GM21423 (cell line): ENCODE measurements around the gene ZNF593OS.

ENCODE experiments used
- ATAC-seq: cut with Tn5 transposase; IDR thresholded peaks from one replicate; pipeline ENCODE4 v1.9.1; 2021; ENCODE audit warnings: mild to moderate bottlenecking, moderate library complexity; ENCODE audit not compliant: unreplicated experiment

The ZNF593OS gene

GRCh38 chr1:26171084-26172072 lies at the start of gene ZNF593OS:
Gene ZNF593OS, minus strand, starts transcription at chr1:26171832. Its CDS starts 171 bp downstream, at chr1:26171661.
- ATAC-seq, result no peak

GRCh38 chr1:26221094-26221493 lies 49.5 kb upstream of the ZNF593OS start:
- no peak for ATAC-seq

- no peak for ATAC-seq
Observed at GRCh38 chr1:26220199-26220912, 48.7 kb upstream of the ZNF593OS start.

GRCh38 chr1:26218906-26219494 lies 47.4 kb upstream of the ZNF593OS start:
- ATAC-seq, result no peak

- no peak for ATAC-seq
Observed at GRCh38 chr1:26215246-26215645, 43.6 kb upstream of the ZNF593OS start.

- ATAC-seq, result no peak
Observed at GRCh38 chr1:26213335-26213905, 41.8 kb upstream of the ZNF593OS start.

GRCh38 chr1:26212726-26213125 lies 41.1 kb upstream of the ZNF593OS start:
- ATAC-seq, result no peak

GRCh38 chr1:26210147-26210870 lies 38.7 kb upstream of the ZNF593OS start:
- ATAC-seq, result no peak

GRCh38 chr1:26203642-26204318 lies 32.1 kb upstream of the ZNF593OS start:
- no peak for ATAC-seq

- ATAC-seq, result no peak
Observed at GRCh38 chr1:26200413-26200812, 28.8 kb upstream of the ZNF593OS start.

GRCh38 chr1:26197813-26198212 lies 26.2 kb upstream of the ZNF593OS start:
- no peak for ATAC-seq

GRCh38 chr1:26197301-26197700 lies 25.7 kb upstream of the ZNF593OS start:
- no peak for ATAC-seq

GRCh38 chr1:26195805-26196204 lies 24.2 kb upstream of the ZNF593OS start:
- ATAC-seq, result no peak

GRCh38 chr1:26191739-26192138 lies 20.1 kb upstream of the ZNF593OS start:
- no peak for ATAC-seq

- ATAC-seq, result no peak
Observed at GRCh38 chr1:26190373-26190987, 18.8 kb upstream of the ZNF593OS start, which contains the start of gene CATSPER4. Gene CATSPER4, plus strand, starts transcription at chr1:26190602. Its CDS starts 26 bp downstream, at chr1:26190628.

GRCh38 chr1:26189751-26190275 lies 18.2 kb upstream of the ZNF593OS start:
- no peak for ATAC-seq

GRCh38 chr1:26189331-26189730 lies 17.7 kb upstream of the ZNF593OS start:
- no peak for ATAC-seq

- no peak for ATAC-seq
Observed at GRCh38 chr1:26188477-26188876, 16.8 kb upstream of the ZNF593OS start.

GRCh38 chr1:26187882-26188281 lies 16.2 kb upstream of the ZNF593OS start:
- no peak for ATAC-seq
